Ascending aorta (tissue), 2 donors: Measurements from ENCODE around the gene RPL22L1. TPM values are rescaled to one million over a fixed set of nuclear protein-coding genes. Genes with fewer than 3 reads are reported as not detected.

Source experiments
- DNase-seq, 2 donors: peaks; one replicate each; pipeline ENCODE4 v3.0.0-alpha.2; 2019; ENCODE audit warnings: low spot score in 2 of 2
- H3K27ac ChIP-seq, 2 donors: fragments of 200-600 bp; sonication (generic); one replicate each; pipeline ENCODE4 v1.5.1; 2016 to 2017; ENCODE audit warnings: mild to moderate bottlenecking in 1 of 2
- H3K27me3 ChIP-seq: fragments of 200-600 bp; sonication (generic); one replicate; pipeline ENCODE4 v1.5.1; 2017
- H3K36me3 ChIP-seq, 2 donors: fragments of 200-600 bp; sonication (generic); one replicate each; pipeline ENCODE4 v1.5.1; 2016
- H3K4me1 ChIP-seq, 2 donors: fragments of 200-600 bp; sonication (generic); one replicate each; pipeline ENCODE4 v1.5.1; 2016 to 2017; ENCODE audit warnings: mild to moderate bottlenecking in 1 of 2
- H3K4me3 ChIP-seq, 2 donors: fragments of 200-600 bp; sonication (generic); one replicate each; pipeline ENCODE4 v1.5.1; 2016 to 2017; ENCODE audit warnings: mild to moderate bottlenecking in 1 of 2
- H3K9me3 ChIP-seq, 2 donors: fragments of 200-600 bp; sonication (generic); one replicate each; pipeline ENCODE4 v1.5.1; 2016
- CTCF ChIP-seq, 3 experiments: fragments of 200-600 bp in 2 of 3; fragments of 450-650 bp in 1 of 3; sonication (generic) in 2 of 3; IDR thresholded peaks; one replicate each; pipeline ENCODE4 v1.5.1; 2016 to 2019; ENCODE audit warnings: antibody characterized with exemption in 3 of 3, mild to moderate bottlenecking in 1 of 3, moderate library complexity in 1 of 3
- intact Hi-C: fragments of 100-400 bp; cut with DNase I; formaldehyde crosslinking; loops from one replicate; pipeline ENCODE4 v1.15.1; 2023
- total RNA-seq: library from RNA; depleted of rRNA; stranded (reverse); fragments of >200 nt; gene quantifications from one replicate; pipeline ENCODE4 v1.1.0, GENCODE V29; 2016

The RPL22L1 gene
- total RNA-seq: 39.2 TPM

- peak; percentile 72 to 97 for DNase-seq
- H3K27ac ChIP-seq: peak within 1 kb of the TSS; percentile 69 to 89
- peaks cover 0 to 1% of the 10 kb centered on the region in 2 donors for H3K9me3 ChIP-seq
- H3K4me3 ChIP-seq: peak within 1 kb of the TSS; percentile 73 to 82
- H3K36me3 ChIP-seq: peaks cover 16 to 29% of the 10 kb centered on the region in 2 donors
- no peaks in the 10 kb centered on the region for H3K27me3 ChIP-seq
- intact Hi-C loops: loop anchor here (2.0 to 10.0 kb wide), 5 partner anchors 39 to 688 kb away; partner anchors contain the start of genes EIF5A2, PHC3 and SKIL
- TF ChIP-seq CTCF (IDR thresholded peaks at IDR 0.05): peak in 1 of 3 experiments; percentile 30
- peaks cover 0 to 20% of the 10 kb centered on the region in 2 donors for H3K4me1 ChIP-seq
Measured at GRCh38 chr3:170869645-170870593, at the start of gene RPL22L1. Gene RPL22L1 (minus strand): TSS chr3:170870195. CDS start chr3:170870167, 28 bp downstream.

GRCh38 chr3:170918715-170919114 is 48.7 kb upstream of the RPL22L1 start:
- Histone ChIP-seq H3K4me3 (no peak overlapping the region), H3K36me3 (no peaks in the 10 kb centered on the region), H3K9me3 (peaks cover 0 to 21% of the 10 kb centered on the region in 2 donors), H3K4me1 (no peaks in the 10 kb centered on the region), H3K27ac (no peak overlapping the region), H3K27me3 (no peaks in the 10 kb centered on the region)
- intact Hi-C loops: no loop called here
- DNase-seq: no peak
- no peak for TF ChIP-seq CTCF (IDR thresholded peaks at IDR 0.05)

- Histone ChIP-seq H3K27ac (no peak overlapping the region), H3K4me1 (no peaks in the 10 kb centered on the region), H3K27me3 (no peaks in the 10 kb centered on the region), H3K4me3 (no peak overlapping the region), H3K36me3 (no peaks in the 10 kb centered on the region), H3K9me3 (peaks cover 10 to 22% of the 10 kb centered on the region in 2 donors)
- no peak for DNase-seq
- intact Hi-C loops: no loop called here
- no peak for TF ChIP-seq CTCF (IDR thresholded peaks at IDR 0.05)
Measured at GRCh38 chr3:170914690-170915089, 44.7 kb upstream of the RPL22L1 start.

- no peak for DNase-seq
- no peaks in the 10 kb centered on the region for H3K27me3 ChIP-seq
- H3K4me1 ChIP-seq: no peaks in the 10 kb centered on the region
- H3K4me3 ChIP-seq: no peak overlapping the region
- no peak overlapping the region for H3K27ac ChIP-seq
- H3K9me3 ChIP-seq: peaks cover 10 to 27% of the 10 kb centered on the region in 2 donors
- no peak for TF ChIP-seq CTCF (IDR thresholded peaks at IDR 0.05)
- intact Hi-C loops: no loop called here
- H3K36me3 ChIP-seq: no peaks in the 10 kb centered on the region
Measured at GRCh38 chr3:170914212-170914611, 44.2 kb upstream of the RPL22L1 start.

- Histone ChIP-seq H3K27me3 (no peaks in the 10 kb centered on the region), H3K4me1 (peaks cover 0 to 6% of the 10 kb centered on the region in 2 donors), H3K4me3 (no peak overlapping the region), H3K36me3 (no peaks in the 10 kb centered on the region), H3K9me3 (peaks cover 15 to 23% of the 10 kb centered on the region in 2 donors), H3K27ac (no peak overlapping the region)
- no peak for TF ChIP-seq CTCF (IDR thresholded peaks at IDR 0.05)
- DNase-seq: no peak
- intact Hi-C loops: no loop called here
Measured at GRCh38 chr3:170911051-170911450, 41.1 kb upstream of the RPL22L1 start.
